Fibroblast of skin of scalp (primary cell): Measurements from ENCODE around the gene SLC4A9.

ENCODE experiments used
- DNase-seq: peaks from one replicate; pipeline ENCODE4 v3.0.0-alpha.2; 2013

SLC4A9 gene

GRCh38 chr5:140362875-140363630, 3.1 kb downstream of the SLC4A9 start:
- DNase-seq: peak; percentile 54

- no peak for DNase-seq
Observed at GRCh38 chr5:140363631-140364471, 3.9 kb downstream of the SLC4A9 start.

GRCh38 chr5:140364472-140364765, 4.4 kb downstream of the SLC4A9 start:
- no peak for DNase-seq

- DNase-seq: no peak
Observed at GRCh38 chr5:140365282-140365681, 5.3 kb downstream of the SLC4A9 start.

GRCh38 chr5:140365941-140366340, 5.9 kb downstream of the SLC4A9 start:
- DNase-seq: no peak

- DNase-seq: no peak
Observed at GRCh38 chr5:140366589-140367255, 6.7 kb downstream of the SLC4A9 start.

- DNase-seq: no peak
Observed at GRCh38 chr5:140367256-140368013, 7.4 kb downstream of the SLC4A9 start.

- DNase-seq: no peak
Observed at GRCh38 chr5:140371356-140372151, 11.6 kb downstream of the SLC4A9 start.

- DNase-seq: peak; percentile 85
Observed at GRCh38 chr5:140372971-140373487, 13.0 kb downstream of the SLC4A9 start.

GRCh38 chr5:140381351-140381750, 21.4 kb downstream of the SLC4A9 start:
- no peak for DNase-seq

GRCh38 chr5:140381972-140382371, 22.0 kb downstream of the SLC4A9 start:
- DNase-seq: no peak

GRCh38 chr5:140382866-140383265, 22.9 kb downstream of the SLC4A9 start:
- DNase-seq: no peak

GRCh38 chr5:140383300-140383699, 23.3 kb downstream of the SLC4A9 start:
- DNase-seq: no peak

- DNase-seq: no peak
Observed at GRCh38 chr5:140388052-140388451, 28.1 kb downstream of the SLC4A9 start.

- DNase-seq: peak; percentile 23
Observed at GRCh38 chr5:140391312-140391711, 31.3 kb downstream of the SLC4A9 start.

GRCh38 chr5:140391732-140392131, 31.7 kb downstream of the SLC4A9 start:
- no peak for DNase-seq

- no peak for DNase-seq
Observed at GRCh38 chr5:140393738-140394137, 33.7 kb downstream of the SLC4A9 start.

GRCh38 chr5:140398379-140398811, 38.4 kb downstream of the SLC4A9 start:
- no peak for DNase-seq

- DNase-seq: no peak
Observed at GRCh38 chr5:140399979-140400729, 40.2 kb downstream of the SLC4A9 start.

GRCh38 chr5:140400730-140401361, 40.9 kb downstream of the SLC4A9 start:
- DNase-seq: peak; percentile 96
